Fibroblast of villous mesenchyme (primary cell): ENCODE data around the gene TMC8. TPM values are rescaled to one million over a fixed set of nuclear protein-coding genes. Genes with fewer than 3 reads are reported as not detected.
A peak's percentile ranks its signal among the peaks of the same experiment; 100 is the strongest.
"Not testable (repeated sequence)": the region's sequence is repeated elsewhere in the genome, so short reads cannot be mapped to it uniquely, and the experiment has no call there.

Source experiments
- DNase-seq: peaks from one replicate; pipeline ENCODE4 v3.0.0-alpha.2; 2010; ENCODE audit warnings: low read depth
- H3K4me3 ChIP-seq: 2 replicates; pipeline ENCODE4 v1.5.1; 2011; ENCODE audit warnings: low read depth, mild to moderate bottlenecking, low read length
- CTCF ChIP-seq: IDR thresholded peaks from 2 replicates; pipeline ENCODE4 v1.5.1; 2012; ENCODE audit warnings: low read depth, mild to moderate bottlenecking, low read length; ENCODE audit not compliant: insufficient read depth
- total RNA-seq: library from RNA; depleted of rRNA; stranded (reverse); fragments of >200 nt; gene quantifications from 2 replicates; pipeline ENCODE4 v1.2.3, GENCODE V29; 2012

TMC8 gene
- total RNA-seq, 1 donor, result not detected

GRCh38 chr17:78137392-78138203, 7.0 kb downstream of the TMC8 start:
- DNase-seq, result no peak
- no peak overlapping the region for H3K4me3 ChIP-seq
- TF ChIP-seq CTCF, result peak; percentile 44

- TF ChIP-seq CTCF, result no peak
- no peak for DNase-seq
- H3K4me3 ChIP-seq, result no peak overlapping the region
Measured at GRCh38 chr17:78138204-78139060, 7.9 kb downstream of the TMC8 start.

DNA sequence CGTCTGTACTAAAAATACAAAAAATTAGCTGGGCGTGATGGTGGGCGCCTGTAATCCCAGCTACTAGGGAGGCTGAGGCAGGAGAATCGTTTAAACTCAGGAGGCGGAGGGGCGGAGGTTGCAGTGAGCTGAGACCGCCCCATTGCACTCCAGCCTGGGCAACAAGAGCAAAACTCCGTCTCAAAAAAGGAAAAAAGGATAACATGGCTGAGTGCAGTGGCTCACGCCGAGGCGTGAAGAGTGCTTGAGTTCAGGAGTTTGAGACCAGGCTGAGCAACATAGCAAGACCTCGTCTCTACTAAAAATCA, 9.2 kb downstream of the TMC8 start:
- H3K4me3 ChIP-seq, DNase-seq: not testable (repeated sequence)

DNA sequence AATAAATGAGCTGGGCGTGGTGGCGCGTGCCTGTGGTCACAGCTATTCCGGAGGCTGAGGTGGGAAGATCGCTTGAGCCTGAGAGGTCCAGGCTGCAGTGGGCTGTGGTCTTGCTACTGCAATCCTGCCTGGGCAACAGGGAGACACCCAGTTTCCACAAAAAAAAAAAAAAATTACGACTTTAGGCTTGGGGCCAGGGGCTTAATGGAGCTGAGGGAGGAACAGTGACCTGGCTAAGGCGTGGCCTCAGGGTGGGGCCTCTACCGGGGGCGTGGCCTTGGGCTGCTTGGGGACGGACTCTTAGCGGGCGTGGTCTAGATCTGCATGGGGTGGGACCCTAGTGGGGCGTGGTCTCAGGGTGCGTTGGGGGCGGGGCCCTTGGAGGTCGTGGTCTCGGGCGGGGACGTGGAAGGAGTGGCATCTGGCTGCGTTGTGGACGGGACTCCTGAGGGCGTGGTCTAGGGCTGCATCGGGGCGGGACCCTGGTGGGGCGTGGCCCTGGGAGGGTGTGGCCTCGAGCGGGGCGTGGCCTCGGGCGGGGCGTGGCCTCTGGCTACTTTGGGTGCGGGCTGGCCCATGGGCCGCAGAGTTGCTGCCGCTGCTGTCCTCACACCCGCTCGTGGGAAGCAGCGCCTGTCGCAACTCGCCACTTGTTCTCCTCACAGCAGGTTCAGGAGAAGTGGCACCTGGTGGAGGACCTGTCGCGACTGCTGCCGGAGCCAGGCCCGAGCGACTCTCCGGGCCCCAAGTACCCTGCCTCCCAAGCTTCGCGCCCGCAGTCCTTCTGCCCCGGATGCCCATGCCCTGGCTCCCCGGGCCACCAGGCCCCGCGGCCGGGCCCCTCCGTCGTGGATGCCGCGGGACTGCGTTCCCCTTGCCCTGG, 9.8 kb downstream of the TMC8 start:
- H3K4me3 ChIP-seq, result no peak overlapping the region
- no peak for TF ChIP-seq CTCF
- DNase-seq, result peak; percentile 97

DNA sequence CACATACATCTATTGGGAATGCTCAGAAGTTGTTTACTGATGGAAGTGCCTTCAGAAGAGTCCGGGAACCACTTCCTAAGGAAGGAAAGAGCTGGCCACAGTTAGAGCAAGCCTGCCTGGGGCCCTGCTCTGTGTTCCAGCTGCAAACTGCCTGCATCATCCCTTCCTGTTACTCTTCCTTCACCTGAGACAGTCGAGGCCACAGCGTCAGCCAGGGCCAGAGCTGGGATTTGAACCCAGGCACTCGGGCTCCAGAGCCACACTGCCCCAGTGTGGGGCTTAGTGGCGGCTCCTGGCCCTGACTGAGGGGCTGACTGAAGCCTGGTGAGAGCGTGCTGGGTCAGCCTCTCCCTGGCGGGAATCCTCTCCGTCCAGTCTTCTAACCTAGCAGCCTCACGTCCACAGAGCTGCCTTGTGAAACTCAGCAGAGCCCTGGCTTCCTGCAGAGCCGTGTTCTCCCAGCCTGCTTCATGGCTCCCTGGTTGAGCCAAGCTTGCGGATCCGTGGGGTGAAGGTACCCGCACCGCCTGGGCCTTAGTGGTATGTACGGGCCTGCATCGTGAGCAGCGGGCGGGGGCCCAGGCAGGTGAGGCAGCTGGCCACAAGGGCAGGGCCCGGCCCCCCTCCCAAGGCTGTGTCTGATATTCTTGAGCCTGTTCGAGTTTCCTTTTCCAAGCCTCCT, 11.0 kb downstream of the TMC8 start:
- no peak overlapping the region for H3K4me3 ChIP-seq
- TF ChIP-seq CTCF, result no peak
- DNase-seq, result no peak

DNA sequence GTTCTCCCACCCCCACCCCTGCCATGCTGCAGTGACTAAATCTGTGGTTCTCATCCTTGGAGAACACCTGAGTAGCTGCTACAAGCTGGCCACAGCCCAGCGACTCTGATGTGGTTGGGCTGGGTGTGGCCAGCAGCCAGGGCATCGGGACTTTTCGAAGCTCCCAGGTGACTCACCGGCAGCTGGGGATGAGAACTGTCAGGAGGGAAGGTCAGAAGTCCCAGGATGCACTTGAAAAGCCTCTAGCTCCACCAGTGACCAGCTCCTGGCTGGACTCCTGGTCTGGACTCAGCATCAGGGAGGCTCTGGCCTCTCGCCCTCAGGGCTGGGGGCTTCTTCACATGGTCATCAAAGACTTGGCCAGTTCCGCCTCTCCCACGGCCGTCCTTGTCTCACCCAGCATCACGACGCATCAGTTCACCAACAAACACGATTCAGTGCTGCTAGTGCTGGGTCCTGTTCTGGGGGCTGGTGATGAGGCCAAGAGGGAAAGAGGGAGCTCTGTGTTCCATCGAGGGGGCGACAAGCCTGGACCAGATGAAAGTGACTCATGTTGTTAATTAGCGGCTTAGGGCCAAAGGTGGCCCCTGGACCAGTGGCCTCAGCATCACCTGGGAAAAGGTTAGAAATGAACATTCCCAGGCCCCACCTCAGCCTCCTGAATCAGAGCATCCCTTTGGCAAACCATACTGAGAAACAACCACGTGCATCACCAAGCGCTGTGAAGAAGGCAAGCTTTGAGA, 11.7 kb downstream of the TMC8 start:
- no peak overlapping the region for H3K4me3 ChIP-seq

More for the DNA sequence above, 11.7 kb downstream of the TMC8 start:
- no peak for TF ChIP-seq CTCF
- peak; percentile 42 for DNase-seq
